ENCODE results near the gene KCNJ9.

DNA sequence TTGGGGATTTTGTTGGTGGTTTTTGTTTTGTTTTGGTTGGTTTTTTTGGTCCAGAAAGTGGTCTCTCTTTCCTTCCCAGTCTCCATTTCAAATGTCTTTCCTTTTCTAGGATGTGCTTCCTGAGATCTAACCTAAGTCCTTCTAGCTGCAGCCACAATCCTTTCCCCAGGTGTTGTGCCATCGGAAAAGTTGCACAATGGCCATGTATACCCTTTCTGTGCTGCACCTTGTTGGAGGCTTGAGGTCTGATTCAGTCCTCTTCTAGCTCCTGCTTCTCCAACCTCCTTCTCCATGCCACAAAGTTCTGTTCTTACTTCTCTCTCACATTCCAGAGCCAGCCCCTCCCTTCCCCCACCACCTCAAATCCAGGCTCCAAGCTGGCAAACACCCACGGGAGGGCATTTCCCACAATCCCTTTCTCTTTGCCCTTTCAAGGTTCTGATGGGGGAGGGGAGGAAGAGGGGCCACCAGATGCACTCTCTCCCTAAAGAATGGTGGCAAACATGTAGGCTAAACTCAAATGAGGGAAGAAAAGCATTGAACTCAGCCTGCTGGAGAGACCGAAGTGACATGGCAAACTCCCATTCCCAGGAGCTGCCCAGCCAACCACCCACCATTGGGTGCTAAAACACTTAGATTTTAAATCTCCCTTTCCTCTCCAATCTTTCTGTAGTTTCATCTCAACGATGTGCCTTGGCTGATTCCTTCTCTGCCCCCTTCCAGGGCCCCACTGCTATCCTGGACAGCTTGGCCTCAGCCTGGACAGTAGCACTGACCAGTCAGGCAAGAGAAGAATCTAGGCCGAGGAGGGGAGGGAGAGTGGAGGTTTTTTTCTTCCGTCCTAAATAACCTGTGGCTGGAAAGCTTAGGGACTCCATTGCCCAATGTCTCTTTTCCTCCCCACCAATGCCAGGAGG lies 14.3 kb upstream of the KCNJ9 start:
- TF ChIP-seq, protein P1, sequence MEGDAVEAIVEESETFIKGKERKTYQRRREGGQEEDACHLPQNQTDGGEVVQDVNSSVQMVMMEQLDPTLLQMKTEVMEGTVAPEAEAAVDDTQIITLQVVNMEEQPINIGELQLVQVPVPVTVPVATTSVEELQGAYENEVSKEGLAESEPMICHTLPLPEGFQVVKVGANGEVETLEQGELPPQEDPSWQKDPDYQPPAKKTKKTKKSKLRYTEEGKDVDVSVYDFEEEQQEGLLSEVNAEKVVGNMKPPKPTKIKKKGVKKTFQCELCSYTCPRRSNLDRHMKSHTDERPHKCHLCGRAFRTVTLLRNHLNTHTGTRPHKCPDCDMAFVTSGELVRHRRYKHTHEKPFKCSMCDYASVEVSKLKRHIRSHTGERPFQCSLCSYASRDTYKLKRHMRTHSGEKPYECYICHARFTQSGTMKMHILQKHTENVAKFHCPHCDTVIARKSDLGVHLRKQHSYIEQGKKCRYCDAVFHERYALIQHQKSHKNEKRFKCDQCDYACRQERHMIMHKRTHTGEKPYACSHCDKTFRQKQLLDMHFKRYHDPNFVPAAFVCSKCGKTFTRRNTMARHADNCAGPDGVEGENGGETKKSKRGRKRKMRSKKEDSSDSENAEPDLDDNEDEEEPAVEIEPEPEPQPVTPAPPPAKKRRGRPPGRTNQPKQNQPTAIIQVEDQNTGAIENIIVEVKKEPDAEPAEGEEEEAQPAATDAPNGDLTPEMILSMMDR (IDR thresholded peaks at IDR 0.05) = no peak
- TF ChIP-seq POLR2A (IDR thresholded peaks at IDR 0.05) = no peak
